Smooth muscle cell (in vitro differentiated cells): ENCODE results near the gene PRPF6. TPM values are rescaled to one million over a fixed set of nuclear protein-coding genes. Genes with fewer than 3 reads are reported as not detected.

ENCODE experiments used
- DNase-seq: peaks from one replicate; lab custom pipeline; 2025; ENCODE audit not compliant: unreplicated experiment; lab: John Stamatoyannopoulos, UW
- H2AFZ ChIP-seq: fragments of 200-600 bp; sonication (generic); 2 replicates; pipeline ENCODE4 v1.6.0; 2016; ENCODE audit warnings: antibody characterized with exemption, low read depth, mild to moderate bottlenecking
- H3F3A ChIP-seq: fragments of 200-600 bp; sonication (generic); 2 replicates; pipeline ENCODE4 v1.6.0; 2017; ENCODE audit warnings: antibody characterized with exemption, low read depth
- H3K27ac ChIP-seq: fragments of 200-600 bp; sonication (generic); 2 replicates; pipeline ENCODE4 v1.5.1; 2016; ENCODE audit warnings: low read depth, mild to moderate bottlenecking
- H3K27me3 ChIP-seq: fragments of 200-600 bp; sonication (generic); 2 replicates; pipeline ENCODE4 v1.6.1; 2016; ENCODE audit warnings: low read depth, mild to moderate bottlenecking
- H3K36me3 ChIP-seq: fragments of 200-600 bp; sonication (generic); 2 replicates; pipeline ENCODE4 v1.5.1; 2016; ENCODE audit warnings: low read depth
- H3K4me1 ChIP-seq: fragments of 200-600 bp; sonication (generic); 2 replicates; pipeline ENCODE4 v1.5.1; 2016; ENCODE audit warnings: low read depth
- H3K4me2 ChIP-seq: fragments of 200-600 bp; sonication (generic); 2 replicates; pipeline ENCODE4 v1.6.0; 2016; ENCODE audit warnings: mild to moderate bottlenecking
- H3K4me3 ChIP-seq: fragments of 200-600 bp; sonication (generic); 2 replicates; pipeline ENCODE4 v1.5.1; 2016; ENCODE audit warnings: mild to moderate bottlenecking
- H3K79me2 ChIP-seq: fragments of 200-600 bp; sonication (generic); 2 replicates; pipeline ENCODE4 v1.6.0; 2016; ENCODE audit warnings: low read depth, mild to moderate bottlenecking
- H3K9ac ChIP-seq: fragments of 200-600 bp; sonication (generic); 2 replicates; pipeline ENCODE4 v1.6.0; 2016; ENCODE audit warnings: low read depth
- H3K9me3 ChIP-seq: fragments of 200-600 bp; sonication (generic); replicated peaks from 2 replicates; pipeline ENCODE4 v1.5.1; 2016; ENCODE audit warnings: low read depth
- H4K20me1 ChIP-seq: fragments of 200-600 bp; sonication (generic); 2 replicates; pipeline ENCODE4 v1.6.0; 2016; ENCODE audit warnings: low read depth
- CTCF ChIP-seq: fragments of 200-600 bp; sonication (generic); IDR thresholded peaks from 2 replicates; pipeline ENCODE4 v1.5.1; 2017; ENCODE audit warnings: borderline replicate concordance, mild to moderate bottlenecking, antibody characterized with exemption; ENCODE audit not compliant: insufficient read depth, poor library complexity, severe bottlenecking
- WGBS: methylation state at CpG from one replicate; pipeline ENCODE4 v1.1.7; 2016; ENCODE audit warnings: low lambda C conversion rate; 5-methylcytosine and 5-hydroxymethylcytosine counted together
- polyA plus RNA-seq: library from polyadenylated mRNA; unstranded; fragments of >200 nt; fragmentation: Nextera tagmentation; extraction: Ambion mirVana; gene quantifications from 2 replicates; pipeline ENCODE4 v1.2.1, GENCODE V29; 2016
- total RNA-seq: library from RNA; depleted of rRNA; stranded (reverse); fragments of >200 nt; gene quantifications from 2 replicates; pipeline ENCODE4 v1.2.3, GENCODE V29; 2014

The PRPF6 gene
- total and polyA plus RNA-seq, 2 experiments from 2014 or later: 33.3 to 51.2 TPM

- WGBS: 10% methylated on average over 41 of the region's 62 CpGs
- no peak within 1 kb of the TSS for H2AFZ ChIP-seq
Measured at GRCh38 chr20:64080013-64080812, 99.3 kb downstream of the PRPF6 start, which contains the start of gene OPRL1. OPRL1 (plus strand) TSS chr20:64080082; CDS start chr20:64092721, 12,639 bp downstream.

GRCh38 chr20:64080813-64081623, 100.1 kb downstream of the PRPF6 start:
- no peaks in the 10 kb centered on the region for H3K9me3 ChIP-seq
- 90% methylated on average over 13 of the region's 17 CpGs for WGBS
- H4K20me1 ChIP-seq: no peaks in the 10 kb centered on the region
- H3K4me1 ChIP-seq: peaks cover 18% of the 10 kb centered on the region
- no peaks in the 10 kb centered on the region for H3K79me2 ChIP-seq
- peak overlapping the region; percentile 76 for H3K4me3 ChIP-seq
- H3K9ac ChIP-seq: no peak overlapping the region
- no peak overlapping the region for H3K27ac ChIP-seq
- TF ChIP-seq CTCF: no peak
- H2AFZ ChIP-seq: no peak overlapping the region
- peaks cover 14% of the 10 kb centered on the region for H3F3A ChIP-seq
- H3K27me3 ChIP-seq: peaks cover 24% of the 10 kb centered on the region
- H3K36me3 ChIP-seq: no peaks in the 10 kb centered on the region
- DNase-seq: no peak
- peak overlapping the region; percentile 89 for H3K4me2 ChIP-seq

More at GRCh38 chr20:64080013-64080812, 99.3 kb downstream of the PRPF6 start, which contains the start of gene OPRL1:
- Histone ChIP-seq H3K27me3 (peaks cover 16% of the 10 kb centered on the region), H3K9ac (peak within 1 kb of the TSS; percentile 60), H3K4me1 (peaks cover 18% of the 10 kb centered on the region), H4K20me1 (no peaks in the 10 kb centered on the region), H3K36me3 (no peaks in the 10 kb centered on the region), H3F3A (peaks cover 14% of the 10 kb centered on the region), H3K79me2 (no peaks in the 10 kb centered on the region), H3K9me3 (no peaks in the 10 kb centered on the region), H3K4me3 (peak within 1 kb of the TSS; percentile 76), H3K4me2 (peak within 1 kb of the TSS; percentile 89), H3K27ac (peak within 1 kb of the TSS; percentile 44)
- DNase-seq: peak; percentile 59
- no peak for TF ChIP-seq CTCF

GRCh38 chr20:64081624-64081964, 100.7 kb downstream of the PRPF6 start:
- DNase-seq: no peak
- no peak overlapping the region for H3K4me3 ChIP-seq
- peaks cover 26% of the 10 kb centered on the region for H3K27me3 ChIP-seq
- no peaks in the 10 kb centered on the region for H3K79me2 ChIP-seq
- TF ChIP-seq CTCF: no peak
- no peak overlapping the region for H3K4me2 ChIP-seq
- no peaks in the 10 kb centered on the region for H3K36me3 ChIP-seq
- H3K9me3 ChIP-seq: no peaks in the 10 kb centered on the region
- no peak overlapping the region for H3K27ac ChIP-seq
- H4K20me1 ChIP-seq: no peaks in the 10 kb centered on the region
- peaks cover 18% of the 10 kb centered on the region for H3K4me1 ChIP-seq
- H3K9ac ChIP-seq: no peak overlapping the region
- H2AFZ ChIP-seq: no peak overlapping the region
- H3F3A ChIP-seq: peaks cover 14% of the 10 kb centered on the region
- WGBS: 95% methylated on average over 6 of the region's 6 CpGs
